Pancreas (tissue), 10 donors: Measurements from ENCODE around the gene TMOD1. TPM values are rescaled to one million over a fixed set of nuclear protein-coding genes. Genes with fewer than 3 reads are reported as not detected.

Source experiments
- ATAC-seq, 4 donors: fragments of 200-7000 bp; cut with Tn5 transposase; one replicate each; pipeline versions ENCODE4 v1.8.0 to v1.9.1; 2020; ENCODE audit warnings: mild to moderate bottlenecking in 4 of 4, moderate library complexity in 4 of 4
- DNase-seq, 6 donors: peaks; one replicate each; pipeline ENCODE4 v3.0.0-alpha.2; 2020
- FAIRE-seq: peaks from 2 replicates; lab custom pipeline; 2012; peaks lifted over from hg19 to GRCh38; lab: Jason Lieb, UNC
- H3K27ac ChIP-seq, 4 donors: fragments of 200-600 bp; sonication (generic); 1 replicate in 3 of 4; 2 replicates in 1 of 4; pipeline versions ENCODE4 v1.5.0 to v1.8.0; 2020
- H3K27me3 ChIP-seq, 4 donors: fragments of 200-600 bp; one replicate each; pipeline ENCODE4 v1.8.0; 2021
- H3K36me3 ChIP-seq, 3 donors: fragments of 200-600 bp; sonication (generic) in 1 of 3; one replicate each; pipeline versions ENCODE4 v1.5.0 to v1.8.0; 2020 to 2021
- H3K4me1 ChIP-seq, 3 donors: fragments of 200-600 bp; one replicate each; pipeline ENCODE4 v1.8.0; 2021
- H3K4me3 ChIP-seq, 4 donors: fragments of 200-600 bp; sonication (generic) in 2 of 4; one replicate each; pipeline versions ENCODE4 v1.5.0 to v1.8.0; 2020 to 2021
- H3K9me3 ChIP-seq, 4 donors: fragments of 200-600 bp; one replicate each; pipeline ENCODE4 v1.8.0; 2021
- CTCF ChIP-seq, 4 donors: fragments of 200-600 bp; sonication (generic) in 3 of 4; IDR thresholded peaks; one replicate each; pipeline versions ENCODE4 v1.5.0 to v1.8.0; 2021; ENCODE audit warnings: antibody characterized with exemption in 4 of 4
- WGBS, 2 donors: extraction: QIAGEN DNeasy Blood & Tissue Kit; methylation state at CpG; one replicate each; pipeline ENCODE4 v1.1.7; 2013; 5-methylcytosine and 5-hydroxymethylcytosine counted together
- intact Hi-C, 3 donors: fragments of 100-400 bp; cut with DNase I; formaldehyde crosslinking; loops; one replicate each; pipeline versions ENCODE4 v1.11.1 to v1.14.2; 2022
- polyA plus RNA-seq, 2 donors: library from polyadenylated mRNA; stranded (reverse); fragments of 200-250 nt; gene quantifications; one replicate each; pipeline ENCODE4 v1.2.3, GENCODE V29; 2013
- total RNA-seq, 6 donors: library from RNA; stranded (reverse); fragmentation: NEBNext Ultra II Directional in 4 of 6; extraction: Animal tissue kit (Norgen Biotek cat#: 25700) in 4 of 6; gene quantifications; one replicate each; pipeline versions ENCODE4 v1.2.1 to v1.2.4, GENCODE V29; 2021 to 2023
- donor health status: healthy with polysubstance abuse.
- donor health status: DM: no; HTN: no; CAD: no; lungs with moderate emphysema.
- donor health status: DM: no; HTN: no; CAD: no.
- donor health status: control.
- donor health status: control.
- donor health status: Bipolar disorder and iron deficiency.
- donor health status: DM: yes; HTN: yes; CAD: no.
- donor health status: DM: no; HTN: no; CAD: no.
- donor health status: DM: no; HTN: no; CAD: no.
- donor health status: DM: yes; HTN: yes; CAD: no.

TMOD1 gene
- total and polyA plus RNA-seq, 8 donors = 8.4 to 28.7 (median 12.3) TPM

- Histone ChIP-seq H3K4me1 (peaks cover 0 to 9% (median 0%) of the 10 kb centered on the region in 3 donors), H3K4me3 (no peak overlapping the region), H3K27me3 (no peaks in the 10 kb centered on the region), H3K27ac (no peak overlapping the region), H3K9me3 (no peaks in the 10 kb centered on the region), H3K36me3 (no peaks in the 10 kb centered on the region)
- intact Hi-C loops = no loop called here
- no peak for TF ChIP-seq CTCF (IDR thresholded peaks at IDR 0.05)
- FAIRE-seq = no peak
- no peak for ATAC-seq
- no peak for DNase-seq
- 84 to 90% methylated on average over 6 of the region's 6 CpGs for WGBS, 2 donors
These were observed 14.2 kb downstream of the TMOD1 start for GRCh38 chr9:97515662-97516061.

- no peak for FAIRE-seq
These were observed 14.6 kb downstream of the TMOD1 start for GRCh38 chr9:97516111-97516510.

GRCh38 chr9:97517331-97518089 lies 16.0 kb downstream of the TMOD1 start:
- no peaks in the 10 kb centered on the region for H3K36me3 ChIP-seq
- no peaks in the 10 kb centered on the region for H3K9me3 ChIP-seq
- H3K27ac ChIP-seq = no peak overlapping the region
- intact Hi-C loops = no loop called here
- DNase-seq = no peak
- no peak for FAIRE-seq
- H3K27me3 ChIP-seq = no peaks in the 10 kb centered on the region
- no peak overlapping the region for H3K4me3 ChIP-seq
- peaks cover 0 to 5% (median 0%) of the 10 kb centered on the region in 3 donors for H3K4me1 ChIP-seq
- ATAC-seq = no peak
- TF ChIP-seq CTCF (IDR thresholded peaks at IDR 0.05) = no peak
- 82 to 89% methylated on average over 14 of the region's 14 CpGs for WGBS, 2 donors

More at GRCh38 chr9:97516111-97516510, 14.6 kb downstream of the TMOD1 start:
- no peaks in the 10 kb centered on the region for H3K36me3 ChIP-seq
- no peak for TF ChIP-seq CTCF (IDR thresholded peaks at IDR 0.05)
- ATAC-seq (no peak), DNase-seq (no peak)
- peaks cover 0 to 9% (median 0%) of the 10 kb centered on the region in 3 donors for H3K4me1 ChIP-seq
- no peaks in the 10 kb centered on the region for H3K9me3 ChIP-seq
- no peaks in the 10 kb centered on the region for H3K27me3 ChIP-seq
- H3K4me3 ChIP-seq = no peak overlapping the region
- 89 to 91% methylated on average over 8 of the region's 8 CpGs for WGBS, 2 donors
- intact Hi-C loops = no loop called here
- H3K27ac ChIP-seq = no peak overlapping the region

GRCh38 chr9:97518166-97518908 lies 16.9 kb downstream of the TMOD1 start:
- Histone ChIP-seq H3K9me3 (no peaks in the 10 kb centered on the region), H3K4me3 (no peak overlapping the region), H3K36me3 (no peaks in the 10 kb centered on the region), H3K27ac (peak overlapping the region in 1 of 4 donors; percentile 62), H3K27me3 (no peaks in the 10 kb centered on the region), H3K4me1 (peaks cover 0 to 5% (median 0%) of the 10 kb centered on the region in 3 donors)
- intact Hi-C loops = no loop called here
- WGBS, 2 donors = 85 to 89% methylated on average over 9 of the region's 9 CpGs
- ATAC-seq (peak in 1 of 4 donors; percentile 13), FAIRE-seq (no peak), DNase-seq (no peak)
- no peak for TF ChIP-seq CTCF (IDR thresholded peaks at IDR 0.05)
